CD4-positive, alpha-beta T cell (primary cell): ENCODE data around the gene LRIG1. TPM values are rescaled to one million over a fixed set of nuclear protein-coding genes. Genes with fewer than 3 reads are reported as not detected.

Source experiments
- ATAC-seq: fragments of 200-7000 bp; cut with Tn5 transposase; one replicate; pipeline ENCODE4 v1.10.0; 2022; ENCODE audit warnings: mild to moderate bottlenecking; ENCODE audit not compliant: poor library complexity
- CTCF ChIA-PET: fragments of 350-600 bp; sonication (Branson Sonifier 250); formaldehyde crosslinking; loops from one replicate; lab custom pipeline; 2021; ENCODE audit warnings: antibody characterized with exemption, inconsistent platforms; lab: Charles Lee
- POLR2A ChIA-PET: fragments of 350-600 bp; sonication (Branson Sonifier 250); formaldehyde crosslinking; loops from one replicate; lab custom pipeline; 2021; ENCODE audit warnings: antibody characterized with exemption, inconsistent platforms; lab: Charles Lee
- DNase-seq, 14 experiments: peaks; one replicate each; pipeline ENCODE4 v3.0.0-alpha.2; 2013 to 2020; ENCODE audit warnings: mixed read lengths in 2 of 14
- H3K27ac ChIP-seq, 2 donors: one replicate each; pipeline versions ENCODE4 v1.5.1 to v1.7.0; 2013; ENCODE audit warnings: low read length in 2 of 2, low read depth in 1 of 2, mild to moderate bottlenecking in 1 of 2
- H3K27me3 ChIP-seq, 2 experiments: 1 replicate in 1 of 2; 2 replicates in 1 of 2; pipeline versions ENCODE4 v1.6.1 to v1.7.0; 2013; ENCODE audit warnings: low read length in 2 of 2, control low read depth in 1 of 2, mild to moderate bottlenecking in 1 of 2, moderate library complexity in 1 of 2; ENCODE audit not compliant: insufficient read depth in 2 of 2, control insufficient read depth in 1 of 2
- H3K36me3 ChIP-seq: one replicate; pipeline ENCODE4 v1.6.1; 2013; ENCODE audit warnings: low read length, control low read depth; ENCODE audit not compliant: insufficient read depth
- H3K4me1 ChIP-seq: one replicate; pipeline ENCODE4 v1.6.1; 2013; ENCODE audit warnings: low read length, control low read depth; ENCODE audit not compliant: insufficient read depth
- H3K4me3 ChIP-seq: one replicate; pipeline ENCODE4 v1.5.1; 2013; ENCODE audit warnings: mild to moderate bottlenecking, low read length, moderate library complexity
- H3K9me3 ChIP-seq, 2 experiments: 1 replicate in 1 of 2; 2 replicates in 1 of 2; pipeline versions ENCODE4 v1.6.1 to v1.7.0; 2013; ENCODE audit warnings: low read length in 2 of 2, mild to moderate bottlenecking in 2 of 2, control low read depth in 1 of 2, moderate library complexity in 1 of 2; ENCODE audit not compliant: control insufficient read depth in 1 of 2, insufficient read depth in 1 of 2
- H3K27ac Mint-ChIP-seq: one replicate; pipeline ENCODE4 v1.8.0; 2020; ENCODE audit warnings: mixed read lengths
- H3K27me3 Mint-ChIP-seq: one replicate; pipeline ENCODE4 v1.8.0; 2021; ENCODE audit warnings: mixed read lengths
- H3K36me3 Mint-ChIP-seq: one replicate; pipeline ENCODE4 v1.8.0; 2021; ENCODE audit warnings: low read depth, mixed read lengths
- H3K4me1 Mint-ChIP-seq: one replicate; pipeline ENCODE4 v1.8.0; 2021; ENCODE audit warnings: low read depth, mixed read lengths
- H3K4me3 Mint-ChIP-seq: one replicate; pipeline ENCODE4 v1.8.0; 2020; ENCODE audit warnings: mild to moderate bottlenecking, mixed read lengths
- H3K9me3 Mint-ChIP-seq: one replicate; pipeline ENCODE4 v1.8.0; 2020; ENCODE audit warnings: mixed read lengths
- CTCF ChIP-seq: fragments of 200-600 bp; IDR thresholded peaks from one replicate; pipeline ENCODE4 v1.8.0; 2022; ENCODE audit warnings: antibody characterized with exemption, mild to moderate bottlenecking
- intact Hi-C, 2 experiments: fragments of 100-400 bp; cut with DNase I in 1 of 2; cut with micrococcal nuclease in 1 of 2; formaldehyde crosslinking; loops; one replicate each; pipeline versions ENCODE4 v1.15.1 to v1.9.0; 2023 to 2025; cut with DNase I, micrococcal nuclease
- total RNA-seq, 174 experiments: library from RNA in 2 of 174; stranded (reverse) in 2 of 174; gene quantifications; one replicate each; pipeline ENCODE4 v1.2.3 and lab custom pipeline; 2021 to 2026

The LRIG1 gene
- total RNA-seq, 2 experiments from 2014 or later = 30.1 to 33.1 TPM

- no peak overlapping the region for H3K4me3 Mint-ChIP-seq
- DNase-seq (no peak), ATAC-seq (no peak)
- peaks cover 4% of the 10 kb centered on the region for H3K36me3 Mint-ChIP-seq
- Histone ChIP-seq H3K36me3 (no peaks in the 10 kb centered on the region), H3K27me3 (no peaks in the 10 kb centered on the region), H3K9me3 (no peaks in the 10 kb centered on the region), H3K4me3 (no peak overlapping the region), H3K27ac (no peak overlapping the region), H3K4me1 (peaks cover 20% of the 10 kb centered on the region)
- intact Hi-C loops = no loop called here
- peaks cover 29% of the 10 kb centered on the region for H3K4me1 Mint-ChIP-seq
- TF ChIP-seq CTCF = no peak
- no peaks in the 10 kb centered on the region for H3K9me3 Mint-ChIP-seq
- ChIA-PET CTCF (no interaction called here), POLR2A (interaction anchor here (1.3 kb wide), 1 partner anchor 31 kb away, joined by 4 read pairs; no protein-coding TSS in a partner anchor)
- H3K27me3 Mint-ChIP-seq = no peaks in the 10 kb centered on the region
- H3K27ac Mint-ChIP-seq = no peak overlapping the region
Observed at GRCh38 chr3:66466606-66467270, 34.1 kb downstream of the LRIG1 start.

GRCh38 chr3:66465587-66465986, 35.2 kb downstream of the LRIG1 start:
- DNase-seq (no peak), ATAC-seq (no peak)
- peaks cover under 1% of the 10 kb centered on the region for H3K36me3 ChIP-seq
- ChIA-PET CTCF (no interaction called here), POLR2A (no interaction called here)
- no peak overlapping the region for H3K4me3 ChIP-seq
- peaks cover 13% of the 10 kb centered on the region for H3K4me1 ChIP-seq
- no peaks in the 10 kb centered on the region for H3K9me3 ChIP-seq
- H3K4me1 Mint-ChIP-seq = peaks cover 30% of the 10 kb centered on the region
- no peak overlapping the region for H3K27ac ChIP-seq
- intact Hi-C loops = no loop called here
- no peaks in the 10 kb centered on the region for H3K27me3 Mint-ChIP-seq
- no peaks in the 10 kb centered on the region for H3K9me3 Mint-ChIP-seq
- H3K27me3 ChIP-seq = no peaks in the 10 kb centered on the region
- no peak overlapping the region for H3K27ac Mint-ChIP-seq
- no peak overlapping the region for H3K4me3 Mint-ChIP-seq
- H3K36me3 Mint-ChIP-seq = peaks cover 11% of the 10 kb centered on the region
- TF ChIP-seq CTCF = no peak

GRCh38 chr3:66465034-66465433, 35.8 kb downstream of the LRIG1 start:
- no peak overlapping the region for H3K4me3 Mint-ChIP-seq
- no peak overlapping the region for H3K27ac Mint-ChIP-seq
- intact Hi-C loops = no loop called here
- H3K4me1 ChIP-seq = peaks cover 12% of the 10 kb centered on the region
- no peaks in the 10 kb centered on the region for H3K9me3 ChIP-seq
- peaks cover 6% of the 10 kb centered on the region for H3K36me3 ChIP-seq
- no peaks in the 10 kb centered on the region for H3K27me3 Mint-ChIP-seq
- no peak overlapping the region for H3K27ac ChIP-seq
- H3K27me3 ChIP-seq = no peaks in the 10 kb centered on the region
- H3K9me3 Mint-ChIP-seq = no peaks in the 10 kb centered on the region
- peaks cover 17% of the 10 kb centered on the region for H3K36me3 Mint-ChIP-seq
- no peak for TF ChIP-seq CTCF
- ATAC-seq (no peak), DNase-seq (no peak)
- H3K4me1 Mint-ChIP-seq = peaks cover 31% of the 10 kb centered on the region
- POLR2A ChIA-PET = no interaction called here
- CTCF ChIA-PET = no interaction called here
- H3K4me3 ChIP-seq = no peak overlapping the region
